ENCODE results near the gene ZNF385D.

- no peak for TF ChIP-seq POLR2A (IDR thresholded peaks at IDR 0.05)
- TF ChIP-seq CTCF (IDR thresholded peaks at IDR 0.05 in 4 of 5, conservative IDR thresholded peaks at IDR 0.05 in 1 of 5) = no peak
These were observed 163.1 kb downstream of the ZNF385D start for GRCh38 chr3:21587894-21588293.

Data from gastrocnemius medialis (tissue), 4 donors.